ENCODE measurements around the gene CD82. TPM values are rescaled to one million over a fixed set of nuclear protein-coding genes. Genes with fewer than 3 reads are reported as not detected.

CD82 gene
- total RNA-seq, 1 donor from 2014 or later: 28.3 TPM

GRCh38 chr11:44613153-44613552 is 47.7 kb downstream of the CD82 start:
- no peak for DNase-seq (ENCODE audit: low spot score in 2 of 2)
- H3K27me3 ChIP-seq: no peaks in the 10 kb centered on the region
- no peak for TF ChIP-seq CTCF (IDR thresholded peaks at IDR 0.05)
- no peak overlapping the region for H3K4me3 ChIP-seq
- intact Hi-C loops (cut with DNase I): loop anchor here (10.0 kb wide), 2 partner anchors 152 to 518 kb away; partner anchors contain the start of gene EXT2
- peak overlapping the region; percentile 21 to 54 for H3K27ac ChIP-seq
- H3K4me1 ChIP-seq: peaks cover 17 to 41% of the 10 kb centered on the region in 2 donors
- H3K9me3 ChIP-seq: no peaks in the 10 kb centered on the region
- H3K36me3 ChIP-seq: no peaks in the 10 kb centered on the region

GRCh38 chr11:44614281-44614775 is 48.9 kb downstream of the CD82 start:
- peaks cover 7 to 30% of the 10 kb centered on the region in 2 donors for H3K4me1 ChIP-seq
- no peak for TF ChIP-seq CTCF (IDR thresholded peaks at IDR 0.05)
- H3K36me3 ChIP-seq: no peaks in the 10 kb centered on the region
- no peak overlapping the region for H3K4me3 ChIP-seq
- H3K27me3 ChIP-seq: no peaks in the 10 kb centered on the region
- DNase-seq (ENCODE audit: low spot score in 2 of 2): no peak
- H3K9me3 ChIP-seq: no peaks in the 10 kb centered on the region
- intact Hi-C loops (cut with DNase I): loop anchor here (10.0 kb wide), 2 partner anchors 150 to 520 kb away; partner anchors contain the start of gene EXT2
- peak overlapping the region; percentile 21 to 54 for H3K27ac ChIP-seq

- intact Hi-C loops (cut with DNase I): loop anchor here (10.0 kb wide), 2 partner anchors 150 to 520 kb away; partner anchors contain the start of gene EXT2
- H3K36me3 ChIP-seq: no peaks in the 10 kb centered on the region
- H3K4me3 ChIP-seq: no peak overlapping the region
- H3K27ac ChIP-seq: no peak overlapping the region
- H3K27me3 ChIP-seq: no peaks in the 10 kb centered on the region
- no peak for DNase-seq (ENCODE audit: low spot score in 2 of 2)
- TF ChIP-seq CTCF (IDR thresholded peaks at IDR 0.05): no peak
- H3K4me1 ChIP-seq: peaks cover 6 to 24% of the 10 kb centered on the region in 2 donors
- H3K9me3 ChIP-seq: no peaks in the 10 kb centered on the region
Measured at GRCh38 chr11:44615041-44615755, 49.7 kb downstream of the CD82 start.

- TF ChIP-seq CTCF (IDR thresholded peaks at IDR 0.05): no peak
- Histone ChIP-seq H3K27me3 (no peaks in the 10 kb centered on the region), H3K27ac (no peak overlapping the region), H3K4me3 (no peak overlapping the region), H3K4me1 (peaks cover 6 to 24% of the 10 kb centered on the region in 2 donors), H3K9me3 (no peaks in the 10 kb centered on the region), H3K36me3 (no peaks in the 10 kb centered on the region)
- intact Hi-C loops (cut with DNase I): loop anchor here (10.0 kb wide), 2 partner anchors 149 to 521 kb away; partner anchors contain the start of gene EXT2
- peak in 1 of 2 donors; percentile 50 for DNase-seq (ENCODE audit: low spot score in 2 of 2)
Measured at GRCh38 chr11:44615913-44616791, 50.7 kb downstream of the CD82 start.

GRCh38 chr11:44617671-44618461 is 52.4 kb downstream of the CD82 start:
- DNase-seq (ENCODE audit: low spot score in 2 of 2): peak; percentile 3 to 58
- no peak overlapping the region for H3K27ac ChIP-seq
- no peaks in the 10 kb centered on the region for H3K36me3 ChIP-seq
- intact Hi-C loops (cut with DNase I): loop anchor here (1.0 to 10.0 kb wide), 3 partner anchors 62 to 523 kb away; partner anchors contain the start of gene EXT2
- peaks cover 6 to 21% of the 10 kb centered on the region in 2 donors for H3K4me1 ChIP-seq
- no peaks in the 10 kb centered on the region for H3K27me3 ChIP-seq
- no peak overlapping the region for H3K4me3 ChIP-seq
- no peak for TF ChIP-seq CTCF (IDR thresholded peaks at IDR 0.05)
- no peaks in the 10 kb centered on the region for H3K9me3 ChIP-seq
